ENCODE results near the gene CPA5.

- TF ChIP-seq CTCF (IDR thresholded peaks at IDR 0.05; ENCODE audit: extremely low read depth in 1 of 2, insufficient read depth in 1 of 2, low read depth in 1 of 2, low read length in 2 of 2) (no peak), EZH2 (IDR thresholded peaks at IDR 0.05; ENCODE audit: borderline replicate concordance, low read depth, low read length, severe bottlenecking) (no peak), POLR2AphosphoS5 (IDR thresholded peaks at IDR 0.05; ENCODE audit: insufficient read depth, low read depth, low read length) (no peak)
Measured at GRCh38 chr7:130384841-130385599, 40.4 kb downstream of the CPA5 start.
